Left cardiac atrium (tissue), 4 donors: ENCODE results near the gene CANT1. TPM values are rescaled to one million over a fixed set of nuclear protein-coding genes. Genes with fewer than 3 reads are reported as not detected.

ENCODE experiments used
- ATAC-seq, 2 donors: fragments of 200-7000 bp; cut with Tn5 transposase; one replicate each; pipeline ENCODE4 v1.9.1; 2020; ENCODE audit warnings: mild to moderate bottlenecking in 2 of 2, moderate library complexity in 2 of 2
- DNase-seq: peaks from one replicate; pipeline ENCODE4 v3.0.0-alpha.2; 2020
- intact Hi-C, 2 donors: fragments of 100-400 bp; cut with DNase I; formaldehyde crosslinking; loops; one replicate each; pipeline versions ENCODE4 v1.14.1 to v1.15.1; 2022 to 2023
- total RNA-seq, 2 donors: library from RNA; stranded (reverse); fragmentation: NEBNext Ultra II Directional; extraction: Animal tissue kit (Norgen Biotek cat#: 25700); gene quantifications; one replicate each; pipeline ENCODE4 v1.2.1, GENCODE V29; 2021
- donor health status: DM: no; HTN: yes; CAD: no.
- donor health status: DM: no; HTN: yes; CAD: no; lungs with severe emphysema.
- donor health status: DM: yes; HTN: yes; CAD: no.
- donor health status: Dilated cardiomyopathy.

The CANT1 gene
- total RNA-seq, 2 donors from 2014 or later = 30.5 to 33.3 TPM

GRCh38 chr17:79019261-79019631, 9.7 kb upstream of the CANT1 start:
- ATAC-seq (no peak), DNase-seq (no peak)
- intact Hi-C loops = loop anchor here in 1 of 2 donors (10.0 kb wide), 1 partner anchor 376 kb away; no protein-coding TSS in a partner anchor

DNA sequence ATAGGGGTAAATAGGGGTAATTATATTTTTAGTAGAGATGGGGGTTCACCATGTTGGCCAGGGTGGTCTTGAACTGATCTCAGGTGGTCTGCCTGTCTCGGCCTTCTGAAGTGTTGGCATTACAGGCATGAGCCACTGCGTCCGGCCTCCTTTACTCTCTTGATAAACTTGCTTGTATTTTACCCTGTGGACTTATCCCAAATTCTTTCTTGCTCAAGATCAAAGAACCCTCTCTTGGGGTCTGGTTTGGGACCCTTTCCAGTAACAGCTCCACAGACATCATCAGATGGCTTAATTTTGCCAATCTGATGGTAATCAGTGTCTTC, 8.8 kb upstream of the CANT1 start:
- intact Hi-C loops = loop anchor here in 1 of 2 donors (10.0 kb wide), 1 partner anchor 376 kb away; no protein-coding TSS in a partner anchor
- ATAC-seq = no peak

DNA sequence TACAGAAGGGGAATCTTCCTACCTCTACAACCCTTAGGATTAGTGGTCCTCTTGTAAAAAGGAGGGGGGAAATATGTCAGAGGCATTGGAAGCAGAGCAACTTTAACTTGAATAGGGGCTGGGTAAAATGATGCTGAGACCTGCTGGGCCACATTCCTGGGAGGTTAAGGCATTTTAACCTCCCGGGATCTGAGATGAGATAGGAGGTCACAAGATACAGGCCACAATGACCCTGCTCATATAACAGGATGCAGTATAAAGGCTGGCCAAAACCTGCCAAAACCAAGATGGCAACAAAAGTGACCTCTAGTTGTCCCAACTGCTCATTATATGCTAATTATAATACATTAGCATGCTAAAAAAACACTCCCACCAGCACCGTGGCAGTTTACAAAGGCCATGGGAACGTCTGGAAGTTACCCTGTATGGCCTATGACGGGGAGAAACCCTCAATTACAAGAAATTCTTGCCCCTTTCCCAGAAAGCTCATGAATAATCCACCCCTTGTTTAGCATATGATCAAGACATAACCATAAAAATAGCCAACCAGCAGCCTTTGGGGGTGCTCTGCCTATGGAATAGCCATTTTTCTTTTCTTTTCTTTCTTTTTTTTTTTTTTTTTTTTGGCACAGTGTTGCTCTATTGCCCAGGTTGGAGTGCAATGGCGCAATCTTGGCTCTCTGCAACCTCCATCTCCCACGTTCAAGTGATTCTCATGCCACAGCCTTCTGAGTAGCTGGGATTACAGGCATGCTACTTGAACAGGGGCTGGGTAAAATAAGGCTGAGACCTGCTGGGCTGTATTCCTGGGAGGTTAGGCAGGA, 8.2 kb upstream of the CANT1 start:
- peak; percentile 23 for DNase-seq
- no peak for ATAC-seq
- intact Hi-C loops = loop anchor here in 1 of 2 donors (10.0 kb wide), 1 partner anchor 377 kb away; no protein-coding TSS in a partner anchor

More for the DNA sequence above, 8.8 kb upstream of the CANT1 start:
- no peak for DNase-seq

DNA sequence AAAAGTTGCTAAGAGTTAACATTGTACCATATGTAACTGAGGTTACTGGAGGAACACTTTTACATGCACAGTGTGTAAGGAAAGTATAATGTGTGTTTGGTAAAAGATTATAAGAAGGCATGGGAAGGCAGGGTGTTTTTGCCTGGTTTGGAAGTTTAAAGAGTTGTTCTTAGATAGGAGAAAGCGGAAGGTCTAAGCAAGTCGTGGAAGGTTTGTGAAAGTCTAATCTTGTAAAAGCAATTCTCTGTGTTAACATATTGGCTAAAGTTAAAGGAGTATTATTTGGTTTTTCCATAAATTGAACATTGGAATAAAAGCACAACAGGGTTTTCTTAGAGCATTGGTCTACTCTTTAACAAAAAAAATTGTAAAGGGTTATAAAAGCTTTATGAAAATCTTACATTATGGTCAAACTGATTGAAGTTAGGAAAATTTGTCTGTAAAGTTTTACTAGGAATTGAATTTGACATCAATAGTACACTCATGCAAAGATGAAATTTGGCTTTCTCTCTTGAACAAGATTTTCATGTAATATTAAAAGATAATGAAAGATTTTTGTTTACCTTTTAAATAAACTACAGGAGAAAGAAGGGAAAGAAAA, 4.7 kb upstream of the CANT1 start:
- intact Hi-C loops = loop anchor here in 1 of 2 donors (10.0 kb wide), 1 partner anchor 381 kb away; no protein-coding TSS in a partner anchor
- DNase-seq = no peak
- no peak for ATAC-seq

GRCh38 chr17:79012563-79013134, 3.1 kb upstream of the CANT1 start:
- DNase-seq (no peak), ATAC-seq (no peak)
- intact Hi-C loops = loop anchor here in 1 of 2 donors (10.0 kb wide), 1 partner anchor 382 kb away; no protein-coding TSS in a partner anchor

DNA sequence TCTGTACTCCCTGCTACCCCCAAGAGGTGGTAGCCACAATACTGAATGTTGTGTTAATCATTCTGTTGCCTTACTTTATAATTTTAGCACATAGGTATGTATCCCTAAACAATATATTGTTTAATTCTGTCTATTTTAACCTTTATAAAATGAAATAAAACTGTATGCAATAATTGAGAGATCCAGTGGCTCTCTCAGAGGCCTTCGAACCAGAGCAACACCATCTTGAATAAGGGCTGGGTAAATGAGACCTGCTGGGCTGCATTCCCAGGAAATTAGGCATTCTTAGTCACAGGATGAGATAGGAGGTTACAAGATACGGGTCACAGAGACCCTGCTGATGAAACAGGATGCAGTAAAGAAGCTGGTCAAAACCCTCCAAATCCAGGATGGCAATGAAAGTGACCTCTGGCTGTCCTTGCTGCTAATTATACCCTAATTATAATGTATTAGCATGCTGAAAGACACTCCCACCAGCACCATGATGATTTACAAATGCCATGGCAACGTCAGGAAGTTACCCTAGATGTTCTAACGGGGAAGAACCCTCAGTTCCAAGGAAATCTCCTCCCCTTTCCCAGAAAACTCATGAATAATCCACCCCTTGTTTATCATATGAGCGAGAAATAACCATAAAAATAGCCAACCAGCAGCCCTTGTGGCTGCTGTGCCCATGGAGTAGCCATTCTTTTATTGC, 2.0 kb upstream of the CANT1 start:
- ATAC-seq = no peak
- DNase-seq = peak; percentile 16
- intact Hi-C loops = loop anchor here in 1 of 2 donors (10.0 kb wide), 1 partner anchor 383 kb away; no protein-coding TSS in a partner anchor

DNA sequence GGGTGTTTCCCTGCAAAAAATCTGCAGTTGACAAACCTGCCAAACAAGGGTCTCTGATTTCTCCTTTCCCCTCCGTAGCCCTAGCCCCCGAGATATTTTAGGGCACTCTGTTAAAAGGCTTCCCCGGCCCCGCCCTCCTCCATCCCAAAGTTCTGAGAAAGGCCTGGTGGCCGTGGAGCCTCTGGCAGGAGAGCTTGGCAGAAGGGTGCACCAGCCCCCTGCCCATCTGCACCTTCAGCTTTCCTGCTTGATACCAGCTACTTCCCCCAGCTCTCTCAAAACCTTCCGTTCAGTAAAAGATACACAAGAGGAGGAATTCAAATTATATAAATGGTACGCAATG, 711 bp upstream of the CANT1 start:
- intact Hi-C loops = loop anchor here in 1 of 2 donors (10.0 kb wide), 1 partner anchor 385 kb away; no protein-coding TSS in a partner anchor
- ATAC-seq = no peak

GRCh38 chr17:79008666-79009387, 737 bp downstream of the CANT1 start:
- DNase-seq (no peak), ATAC-seq (peak in 1 of 2 donors; percentile 17)
- intact Hi-C loops = loop anchor here in 1 of 2 donors (2.0 kb wide), 1 partner anchor 66 kb away; the partner anchor contains the start of gene ENGASE

More for the DNA sequence above, 711 bp upstream of the CANT1 start:
- peak; percentile 23 for DNase-seq

DNA sequence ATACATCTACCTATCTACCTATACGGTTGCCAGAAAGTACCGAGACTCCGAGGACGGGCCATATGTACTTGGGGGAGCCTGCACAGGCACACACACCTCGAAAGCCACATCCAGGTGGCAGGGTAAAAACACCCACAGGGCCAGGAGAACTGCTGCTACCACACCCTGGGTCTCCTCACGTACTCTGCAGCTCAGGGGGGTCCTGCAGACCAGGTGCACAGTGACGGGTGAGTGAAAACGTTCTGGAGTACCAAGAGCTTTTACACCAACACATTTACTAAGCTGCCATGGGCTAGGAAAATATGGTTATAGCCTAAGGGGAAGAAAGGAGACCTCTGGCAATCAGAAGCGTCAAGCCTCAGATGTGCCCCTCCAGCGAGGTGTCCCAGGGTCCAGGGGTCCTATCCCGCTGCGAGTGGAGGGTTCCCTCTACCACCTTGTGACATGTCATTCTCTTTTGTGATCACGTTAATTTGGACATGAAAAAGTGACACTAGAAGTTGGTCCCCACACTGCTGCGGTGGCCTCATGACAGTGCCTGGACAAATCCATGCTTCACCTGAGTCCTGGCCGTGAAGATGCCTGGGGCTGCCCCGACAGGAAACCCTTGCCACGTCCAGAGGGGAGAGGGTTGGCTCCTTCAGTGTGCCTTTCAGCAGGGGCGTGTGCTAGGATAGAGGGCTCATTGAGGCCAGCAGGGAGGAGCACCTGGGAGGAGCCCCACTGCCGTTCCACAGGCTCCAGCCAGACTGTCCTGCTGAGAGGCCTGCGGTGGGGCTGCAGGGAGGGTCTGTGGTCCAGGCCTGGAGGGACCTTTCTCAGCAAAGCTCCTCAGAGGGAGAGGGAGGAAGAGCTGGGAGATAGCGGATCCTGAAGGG, 1.8 kb downstream of the CANT1 start:
- ATAC-seq (no peak), DNase-seq (no peak)
- intact Hi-C loops = loop anchor here in 1 of 2 donors (2.0 kb wide), 1 partner anchor 67 kb away; the partner anchor contains the start of gene ENGASE

GRCh38 chr17:79006794-79007503, 2.6 kb downstream of the CANT1 start:
- ATAC-seq = no peak
- no peak for DNase-seq
- intact Hi-C loops = no loop called here

GRCh38 chr17:79006046-79006445, 3.5 kb downstream of the CANT1 start:
- DNase-seq = no peak
- ATAC-seq = no peak
- intact Hi-C loops = no loop called here

GRCh38 chr17:79005063-79005861, 4.3 kb downstream of the CANT1 start:
- no peak for DNase-seq
- intact Hi-C loops = no loop called here
- no peak for ATAC-seq

DNA sequence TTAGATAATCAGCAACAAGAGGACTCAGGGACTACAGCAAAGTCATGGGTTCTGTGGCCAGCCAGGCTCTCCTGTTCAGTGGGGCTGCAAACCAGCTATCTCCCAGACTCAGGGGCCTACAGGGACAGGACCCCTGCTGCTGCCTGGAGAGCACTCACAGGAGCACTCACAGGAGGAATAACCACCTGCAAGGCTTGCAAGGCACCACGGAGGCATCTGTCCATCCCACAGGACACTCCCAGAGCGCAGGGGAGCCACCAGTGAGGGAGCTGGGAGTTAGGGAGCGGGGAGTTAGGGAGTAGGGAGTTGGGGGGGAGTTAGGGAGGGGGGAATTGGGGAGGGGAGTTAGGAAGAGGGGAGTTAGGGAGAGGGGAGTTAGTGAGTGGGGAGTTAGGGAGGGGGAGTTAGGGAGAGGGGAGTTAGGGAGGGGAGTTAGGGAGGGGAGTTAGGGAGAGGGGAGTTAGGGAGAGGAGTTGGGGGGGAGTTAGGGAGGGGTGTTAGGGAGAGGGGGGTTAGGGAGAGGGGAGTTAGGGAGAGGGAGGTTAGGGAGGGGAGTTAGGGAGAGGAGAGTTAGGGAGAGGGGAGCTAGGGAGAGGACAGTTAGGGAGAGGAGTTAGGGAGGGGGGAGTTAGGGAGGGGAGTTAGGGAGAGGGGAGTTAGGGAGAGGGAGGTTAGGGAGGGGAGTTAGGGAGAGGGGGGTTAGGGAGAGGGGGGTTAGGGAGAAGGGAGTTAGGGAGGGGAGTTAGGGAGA, 5.7 kb downstream of the CANT1 start:
- intact Hi-C loops = no loop called here
- no peak for DNase-seq
- no peak for ATAC-seq

GRCh38 chr17:79002796-79003593, 6.6 kb downstream of the CANT1 start:
- no peak for DNase-seq

GRCh38 chr17:79002291-79002690, 7.3 kb downstream of the CANT1 start:
- ATAC-seq (no peak), DNase-seq (no peak)
- intact Hi-C loops = no loop called here

More at GRCh38 chr17:79002796-79003593, 6.6 kb downstream of the CANT1 start:
- peak in 1 of 2 donors; percentile 27 for ATAC-seq
- intact Hi-C loops = no loop called here
